ENCODE data around the gene SSBP1.

- TF ChIP-seq POLR2A (IDR thresholded peaks at IDR 0.05; ENCODE audit: low read length) (no peak), GATA1 (IDR thresholded peaks at IDR 0.05; ENCODE audit: low read depth, low read length) (no peak)
These were observed 16.8 kb downstream of the SSBP1 start for GRCh38 chr7:141754939-141755338.
